HCT116 (cell line): ENCODE measurements around the gene FXYD6. TPM values are rescaled to one million over a fixed set of nuclear protein-coding genes. Genes with fewer than 3 reads are reported as not detected.

ENCODE experiments used
- ATAC-seq: fragments of 200-7000 bp; cut with Tn5 transposase; 2 replicates; pipeline ENCODE4 v1.9.1; 2020; ENCODE audit warnings: mild to moderate bottlenecking, moderate library complexity
- BruUV-seq: library from RNA; stranded (reverse); fragments of 400-500 nt; replicated peaks from 2 replicates; lab custom pipeline; 2021; lab: Mats Ljungman, UMichigan
- CTCF ChIA-PET: fragments of 300-600 bp; sonication (Branson Sonifier 250); formaldehyde crosslinking; loops from one replicate; lab custom pipeline; 2021; ENCODE audit warnings: antibody characterized with exemption; lab: Charles Lee
- POLR2A ChIA-PET: fragments of 300-600, 350-600 bp; sonication (Branson Sonifier 250); formaldehyde crosslinking; loops from one replicate; lab custom pipeline; 2021; ENCODE audit warnings: antibody characterized with exemption; lab: Charles Lee
- RAD21 ChIA-PET, 2 experiments: fragments of 300-600 bp; sonication (Branson Sonifier 250); formaldehyde crosslinking; loops; one replicate each; lab custom pipeline; 2023; ENCODE audit warnings: low total read pairs in 2 of 2; ENCODE audit not compliant: uncharacterized antibody in 2 of 2, unreplicated experiment in 2 of 2, low non-redundant PET in 1 of 2; lab: Charles Lee
- DNase-seq: peaks from one replicate; pipeline ENCODE4 v3.0.0-alpha.2; 2010; ENCODE audit warnings: low read depth, low spot score
- H2AFZ ChIP-seq: fragments of 200-600 bp; shearing (Covaris generic), sonication (generic); 2 replicates; pipeline ENCODE4 v1.6.1; 2017; ENCODE audit warnings: low read depth, mixed run types, mixed read lengths, antibody characterized with exemption, low read length; ENCODE audit not compliant: poor library complexity, severe bottlenecking
- H3K27ac ChIP-seq: 2 replicates; pipeline ENCODE4 v1.5.1; 2012; ENCODE audit warnings: low read depth, low read length
- H3K27me3 ChIP-seq: fragments of 200-600 bp; sonication (generic); 2 replicates; pipeline ENCODE4 v1.6.1; 2016; ENCODE audit warnings: mixed run types, low read length, mixed read lengths; ENCODE audit not compliant: insufficient read depth
- H3K36me3 ChIP-seq, 2 experiments: fragments of 200-500 bp in 1 of 2; fragments of 200-600 bp in 1 of 2; sonication (Bioruptor generic) in 1 of 2; sonication (generic) in 1 of 2; 2 replicates each; pipeline versions ENCODE4 v1.5.1 to v1.6.1; 2014 to 2016; ENCODE audit warnings: low read length in 2 of 2, inconsistent platforms in 1 of 2, mixed read lengths in 1 of 2, mixed run types in 1 of 2; ENCODE audit not compliant: insufficient read depth in 2 of 2, control insufficient read depth in 1 of 2
- H3K4me1 ChIP-seq, 2 experiments: fragments of 200-600 bp in 1 of 2; sonication (generic) in 1 of 2; 2 replicates each; pipeline versions ENCODE4 v1.5.1 to v1.6.1; 2012 to 2017; ENCODE audit warnings: low read length in 2 of 2, inconsistent platforms in 1 of 2, mild to moderate bottlenecking in 1 of 2, mixed read lengths in 1 of 2, mixed run types in 1 of 2, moderate library complexity in 1 of 2; ENCODE audit not compliant: insufficient read depth in 2 of 2, control insufficient read depth in 1 of 2
- H3K4me2 ChIP-seq: fragments of 200-600 bp; sonication (generic); 2 replicates; pipeline ENCODE4 v1.6.1; 2017; ENCODE audit warnings: mixed run types, low read length, mixed read lengths
- H3K4me3 ChIP-seq, 2 experiments: fragments of 200-600 bp in 1 of 2; sonication (generic) in 1 of 2; replicated peaks in 1 of 2; 2 replicates each; pipeline ENCODE4 v1.5.1; 2011 to 2016; ENCODE audit warnings: low read length in 2 of 2, control low read depth in 1 of 2, low read depth in 1 of 2, mild to moderate bottlenecking in 1 of 2, mixed read lengths in 1 of 2, mixed run types in 1 of 2
- H3K79me2 ChIP-seq: fragments of 200-600 bp; sonication (generic); 2 replicates; pipeline ENCODE4 v1.6.1; 2017; ENCODE audit warnings: mild to moderate bottlenecking, mixed run types, low read length, moderate library complexity, mixed read lengths; ENCODE audit not compliant: insufficient read depth
- H3K9ac ChIP-seq: fragments of 200-600 bp; sonication (generic); 2 replicates; pipeline ENCODE4 v1.6.1; 2016; ENCODE audit warnings: low read length, mixed read lengths
- H3K9me2 ChIP-seq: fragments of 200-600 bp; sonication (generic), shearing (Covaris generic); 2 replicates; pipeline ENCODE4 v1.6.1; 2017; ENCODE audit warnings: mixed run types, mild to moderate bottlenecking, moderate library complexity; ENCODE audit not compliant: insufficient read depth
- H3K9me3 ChIP-seq, 2 experiments: fragments of 200-500 bp in 1 of 2; fragments of 200-600 bp in 1 of 2; sonication (Bioruptor generic) in 1 of 2; sonication (generic) in 1 of 2; 2 replicates each; pipeline ENCODE4 v1.6.1; 2014 to 2017; ENCODE audit warnings: low read length in 2 of 2, mixed read lengths in 2 of 2, inconsistent platforms in 1 of 2, low read depth in 1 of 2, mild to moderate bottlenecking in 1 of 2, mixed run types in 1 of 2, moderate library complexity in 1 of 2; ENCODE audit not compliant: control insufficient read depth in 1 of 2, insufficient read depth in 1 of 2
- H4K20me1 ChIP-seq: fragments of 200-600 bp; sonication (generic), shearing (Covaris generic); 2 replicates; pipeline ENCODE4 v1.6.1; 2017; ENCODE audit warnings: mixed run types, mild to moderate bottlenecking, moderate library complexity; ENCODE audit not compliant: insufficient read depth
- CBX3 ChIP-seq: IDR thresholded peaks from 2 replicates; pipeline ENCODE4 v1.6.1; 2012; ENCODE audit warnings: low read depth
- EGR1 ChIP-seq: IDR thresholded peaks from 2 replicates; pipeline ENCODE4 v1.6.1; 2012; ENCODE audit warnings: low read depth
- JUND ChIP-seq: IDR thresholded peaks from 2 replicates; pipeline ENCODE4 v1.6.1; 2012
- POLR2AphosphoS5 ChIP-seq: IDR thresholded peaks from 2 replicates; pipeline ENCODE4 v1.6.1; 2011; ENCODE audit warnings: mild to moderate bottlenecking, low read depth, low read length, moderate library complexity
- SRF ChIP-seq: IDR thresholded peaks from 2 replicates; pipeline ENCODE4 v1.6.1; 2012; ENCODE audit warnings: low read depth
- TCF7L2 ChIP-seq: IDR thresholded peaks from 2 replicates; pipeline ENCODE4 v1.7.0; 2011; ENCODE audit warnings: borderline replicate concordance, inconsistent platforms; ENCODE audit not compliant: insufficient read depth, insufficient read length; ENCODE audit errors: extremely low read depth
- intact Hi-C: fragments of 100-400 bp; cut with micrococcal nuclease; formaldehyde crosslinking; loops from 2 replicates; pipeline ENCODE4 v1.10.0; 2022
- total RNA-seq: library from RNA; stranded (reverse); gene quantifications from one replicate; pipeline ENCODE4 v1.2.1, GENCODE V29; 2021; ENCODE audit not compliant: unreplicated experiment

FXYD6 gene
- total RNA-seq, 1 experiment from 2014 or later, result 2.5 TPM

DNA sequence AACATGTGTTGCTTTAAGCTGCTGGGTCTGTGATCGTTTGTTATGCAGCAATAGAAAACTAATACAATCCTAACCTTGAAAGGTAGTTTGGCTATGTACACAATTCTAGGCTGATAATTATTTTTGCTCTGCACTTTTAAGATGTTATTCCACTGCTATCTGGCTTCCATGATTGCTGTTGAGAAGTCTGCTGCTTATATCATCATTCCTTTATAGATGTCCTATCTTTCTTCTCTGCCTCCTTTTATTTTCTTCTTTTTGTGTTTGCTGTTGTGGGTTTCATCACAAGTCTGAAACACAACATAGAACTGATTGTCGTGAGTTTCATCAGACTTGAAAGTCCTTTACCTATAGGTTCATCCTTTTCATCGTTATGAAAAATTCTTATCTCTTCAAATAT, 24.1 kb downstream of the FXYD6 start:
- no peak overlapping the region for H3K9ac ChIP-seq
- H3K79me2 ChIP-seq, result no peaks in the 10 kb centered on the region
- TF ChIP-seq TCF7L2, result no peak
- TF ChIP-seq CBX3, result 0 out of 2 replicates have a peak, but pooled peaks have one; percentile 42
- TF ChIP-seq EGR1, result no peak
- TF ChIP-seq JUND, result no peak
- H2AFZ ChIP-seq, result no peak overlapping the region
- H3K4me2 ChIP-seq, result no peak overlapping the region
- BruUV-seq, result no TSS peak
- H4K20me1 ChIP-seq, result no peaks in the 10 kb centered on the region
- POLR2A ChIA-PET, result no interaction called here
- H3K9me3 ChIP-seq, result peaks cover 0 to 13% of the 10 kb centered on the region in 2 experiments; a peak in 1 of 4 replicates
- CTCF ChIA-PET, result no interaction called here
- H3K9me2 ChIP-seq, result no peaks in the 10 kb centered on the region
- RAD21 ChIA-PET, result no interaction called here
- no peak overlapping the region for H3K4me3 ChIP-seq
- DNase-seq, result no peak
- H3K36me3 ChIP-seq, result no peaks in the 10 kb centered on the region
- no peak overlapping the region for H3K27ac ChIP-seq
- intact Hi-C loops, result no loop called here
- no peaks in the 10 kb centered on the region for H3K27me3 ChIP-seq
- no peak for ATAC-seq
- H3K4me1 ChIP-seq, result no peaks in the 10 kb centered on the region

DNA sequence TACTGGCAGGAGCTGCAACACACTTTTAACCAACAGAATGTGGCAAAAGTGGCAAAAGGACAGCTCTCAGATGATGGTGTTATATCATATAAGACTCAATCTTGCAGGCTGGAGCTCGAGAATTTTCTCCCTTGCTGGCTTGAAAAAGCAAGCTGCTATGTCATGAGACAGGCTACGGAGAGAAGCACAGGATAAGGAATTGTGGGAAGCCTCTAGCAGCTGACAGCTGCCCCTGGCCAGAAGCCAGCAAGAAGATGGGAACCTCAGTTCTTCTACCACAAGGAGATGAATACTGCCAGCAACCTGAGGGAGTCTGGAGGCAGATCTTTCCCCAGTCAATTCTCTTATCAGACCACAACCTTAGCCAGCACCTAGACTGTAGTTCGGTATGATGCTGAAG, 24.6 kb downstream of the FXYD6 start:
- BruUV-seq, result no TSS peak
- TF ChIP-seq POLR2AphosphoS5 (no peak), SRF (0 out of 2 replicates have a peak, but pooled peaks have one; percentile 8)
- TF ChIP-seq, all 23 proteins: peak for 1
- DNase-seq (no peak), ATAC-seq (no peak)
- H3K27ac ChIP-seq, result no peak overlapping the region
- no peaks in the 10 kb centered on the region for H3K79me2 ChIP-seq
- no peaks in the 10 kb centered on the region for H3K4me1 ChIP-seq
- H3K27me3 ChIP-seq, result no peaks in the 10 kb centered on the region
- no peak overlapping the region for H3K4me2 ChIP-seq
- H3K36me3 ChIP-seq, result no peaks in the 10 kb centered on the region
- H3K9me2 ChIP-seq, result no peaks in the 10 kb centered on the region
- peaks cover 0 to 13% of the 10 kb centered on the region in 2 experiments; a peak in 1 of 4 replicates for H3K9me3 ChIP-seq
- ChIA-PET RAD21 (no interaction called here), CTCF (no interaction called here), POLR2A (no interaction called here)
- H3K4me3 ChIP-seq, result no peak overlapping the region
- intact Hi-C loops, result no loop called here
- no peaks in the 10 kb centered on the region for H4K20me1 ChIP-seq
- H3K9ac ChIP-seq, result no peak overlapping the region
- no peak overlapping the region for H2AFZ ChIP-seq
